Peyer's patch (tissue), 4 donors: ENCODE data around the gene PCDHA1. TPM values are rescaled to one million over a fixed set of nuclear protein-coding genes. Genes with fewer than 3 reads are reported as not detected.

ENCODE experiments used
- DNase-seq, 3 donors: peaks; one replicate each; pipeline ENCODE4 v3.0.0-alpha.2; 2017 to 2019
- H3K27ac ChIP-seq, 4 donors: fragments of 200-600 bp; sonication (generic); one replicate each; pipeline ENCODE4 v1.5.1; 2016 to 2019
- H3K27me3 ChIP-seq, 2 donors: fragments of 200-600 bp; sonication (generic); one replicate each; pipeline ENCODE4 v1.5.1; 2019
- H3K36me3 ChIP-seq, 3 donors: fragments of 200-600 bp; sonication (generic); one replicate each; pipeline ENCODE4 v1.5.1; 2016 to 2019
- H3K4me1 ChIP-seq, 4 donors: fragments of 200-600 bp; sonication (generic); one replicate each; pipeline ENCODE4 v1.5.1; 2016 to 2019
- H3K4me3 ChIP-seq, 4 donors: fragments of 200-600 bp; sonication (generic); 1 replicate in 3 of 4; 2 replicates in 1 of 4; pipeline ENCODE4 v1.5.1; 2016 to 2019; ENCODE audit warnings: mild to moderate bottlenecking in 1 of 4
- H3K9me3 ChIP-seq, 4 donors: fragments of 200-600 bp; sonication (generic); one replicate each; pipeline ENCODE4 v1.5.1; 2016 to 2019; ENCODE audit warnings: mild to moderate bottlenecking in 1 of 4
- CTCF ChIP-seq, 6 experiments: fragments of 450-650 bp in 4 of 6; fragments of 200-600 bp in 2 of 6; sonication (generic) in 1 of 6; IDR thresholded peaks; one replicate each; pipeline ENCODE4 v1.5.1; 2017 to 2019; ENCODE audit warnings: antibody characterized with exemption in 6 of 6, mild to moderate bottlenecking in 3 of 6, moderate library complexity in 1 of 6
- POLR2A ChIP-seq, 2 donors: fragments of 450-650 bp; IDR thresholded peaks; one replicate each; pipeline ENCODE4 v1.5.1; 2017; ENCODE audit warnings: antibody characterized with exemption in 2 of 2, mild to moderate bottlenecking in 2 of 2, moderate library complexity in 2 of 2
- total RNA-seq, 4 donors: library from RNA; depleted of rRNA; stranded (reverse); fragments of >200 nt; gene quantifications; one replicate each; pipeline ENCODE4 v1.1.0, GENCODE V29; 2016

The PCDHA1 gene
- total RNA-seq, 4 donors from 2014 or later: not detected

GRCh38 chr5:140916325-140916724 is 130.4 kb downstream of the PCDHA1 start:
- no peak for DNase-seq
- TF ChIP-seq POLR2A (IDR thresholded peaks at IDR 0.05) (no peak), CTCF (IDR thresholded peaks at IDR 0.05) (no peak)

GRCh38 chr5:140923601-140924000 is 137.7 kb downstream of the PCDHA1 start:
- Histone ChIP-seq H3K36me3 (no peaks in the 10 kb centered on the region), H3K27me3 (no peaks in the 10 kb centered on the region), H3K27ac (no peak overlapping the region), H3K9me3 (peaks cover 0 to 4% (median 0%) of the 10 kb centered on the region in 4 donors), H3K4me1 (peaks cover 0 to 9% (median 0%) of the 10 kb centered on the region in 4 donors), H3K4me3 (no peak overlapping the region)
- TF ChIP-seq CTCF (IDR thresholded peaks at IDR 0.05) (no peak), POLR2A (IDR thresholded peaks at IDR 0.05) (no peak)
- no peak for DNase-seq

More at GRCh38 chr5:140916325-140916724, 130.4 kb downstream of the PCDHA1 start:
- Histone ChIP-seq H3K27ac (no peak overlapping the region), H3K9me3 (no peaks in the 10 kb centered on the region), H3K36me3 (no peaks in the 10 kb centered on the region), H3K4me3 (no peak overlapping the region), H3K27me3 (no peaks in the 10 kb centered on the region), H3K4me1 (no peaks in the 10 kb centered on the region)

- TF ChIP-seq POLR2A (IDR thresholded peaks at IDR 0.05) (no peak), CTCF (IDR thresholded peaks at IDR 0.05) (no peak)
Measured at GRCh38 chr5:140925806-140926442, 140.0 kb downstream of the PCDHA1 start, which contains the start of gene PCDHAC1. Gene PCDHAC1, plus strand, starts transcription at chr5:140926299. Its CDS starts 594 bp downstream, at chr5:140926893.

GRCh38 chr5:140926443-140927227 is 140.7 kb downstream of the PCDHA1 start:
- H3K27ac ChIP-seq: peak overlapping the region in 2 of 4 donors; percentile 9

More at GRCh38 chr5:140925806-140926442, 140.0 kb downstream of the PCDHA1 start, which contains the start of gene PCDHAC1:
- no peaks in the 10 kb centered on the region for H3K36me3 ChIP-seq
- peak within 1 kb of the TSS; percentile 29 to 50 (median 37) for H3K4me3 ChIP-seq
- peaks cover 0 to 4% (median 0%) of the 10 kb centered on the region in 4 donors for H3K9me3 ChIP-seq
- no peaks in the 10 kb centered on the region for H3K27me3 ChIP-seq
- DNase-seq: no peak
- H3K4me1 ChIP-seq: peaks cover 0 to 9% (median 0%) of the 10 kb centered on the region in 4 donors
- H3K27ac ChIP-seq: peak within 1 kb of the TSS in 2 of 4 donors; percentile 9

More at GRCh38 chr5:140926443-140927227, 140.7 kb downstream of the PCDHA1 start:
- Histone ChIP-seq H3K4me1 (peaks cover 0 to 9% (median 0%) of the 10 kb centered on the region in 4 donors), H3K27me3 (no peaks in the 10 kb centered on the region), H3K4me3 (peak overlapping the region; percentile 29 to 50 (median 37)), H3K36me3 (no peaks in the 10 kb centered on the region), H3K9me3 (peaks cover 0 to 4% (median 0%) of the 10 kb centered on the region in 4 donors)
- peak in 4 of 6 experiments; percentile 5 to 42 (median 31) for TF ChIP-seq CTCF (IDR thresholded peaks at IDR 0.05)
- no peak for TF ChIP-seq POLR2A (IDR thresholded peaks at IDR 0.05)
- DNase-seq: peak; percentile 18 to 70 (median 64)
